HG03095 (cell line): ENCODE measurements around the gene AFF2.

Experiments used
- ATAC-seq: cut with Tn5 transposase; IDR thresholded peaks from one replicate; pipeline ENCODE4 v1.9.1; 2021; ENCODE audit warnings: moderate library complexity; ENCODE audit not compliant: unreplicated experiment

AFF2 gene

DNA sequence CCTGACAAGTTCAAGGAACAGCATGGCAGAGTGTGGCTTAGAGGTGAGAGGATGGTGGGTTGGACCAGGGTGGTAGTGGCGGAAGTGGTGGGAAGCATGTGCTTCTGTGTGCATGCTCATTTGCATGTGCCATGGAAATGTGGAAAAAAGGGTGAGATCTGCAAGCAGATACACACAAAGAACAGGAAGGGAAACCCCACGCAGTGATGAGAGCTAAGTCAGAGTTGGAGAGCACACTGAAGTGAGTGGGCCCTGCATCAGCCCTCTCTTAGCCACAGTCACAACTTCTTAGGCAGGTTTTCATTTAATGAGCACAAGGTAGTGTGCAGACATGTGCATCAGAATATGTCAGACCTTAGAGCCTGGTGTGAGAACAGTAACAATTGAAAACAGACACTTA lies 483.8 kb downstream of the AFF2 start:
- no peak for ATAC-seq

DNA sequence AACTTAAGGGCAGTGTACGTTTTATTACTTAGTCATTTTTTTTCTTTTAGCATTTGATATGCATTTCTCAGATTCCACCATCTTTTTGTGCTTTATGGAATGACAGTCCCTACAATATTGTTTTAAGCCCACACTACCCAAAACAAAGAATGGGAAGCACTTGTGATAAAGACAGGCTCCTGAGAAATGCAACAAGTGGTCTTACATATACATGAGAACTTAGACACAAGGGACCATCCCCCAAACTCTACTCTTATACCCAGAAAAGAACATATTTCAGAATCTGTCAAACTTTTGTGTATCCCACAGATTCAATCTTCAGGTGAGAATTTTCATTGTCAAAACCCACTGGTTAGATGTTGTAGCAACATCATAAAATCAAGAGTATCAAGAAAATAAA lies 491.1 kb downstream of the AFF2 start:
- ATAC-seq, result no peak

DNA sequence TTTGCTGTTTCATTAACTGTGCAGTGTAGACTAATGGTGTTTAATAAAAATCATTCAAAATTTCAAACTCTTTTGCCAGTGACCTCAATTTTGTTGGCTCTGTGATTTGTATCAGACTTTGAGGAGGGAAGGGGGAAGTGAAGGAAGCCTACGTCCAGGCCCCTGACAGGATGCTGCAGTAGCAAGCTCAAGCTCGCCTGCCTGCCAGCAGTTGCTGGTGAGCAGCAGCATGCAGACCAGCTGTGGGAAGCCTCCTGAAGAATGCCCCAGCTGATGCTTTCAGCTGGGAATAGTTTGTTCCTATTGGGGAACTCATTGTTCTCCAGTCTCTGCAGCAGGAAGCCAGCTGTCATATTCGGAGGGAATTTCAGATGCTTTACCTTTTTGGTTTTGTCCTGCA lies 495.2 kb downstream of the AFF2 start:
- ATAC-seq, result no peak

GRCh38 chrX:149002320-149002719 lies 501.9 kb downstream of the AFF2 start:
- no peak for ATAC-seq

GRCh38 chrX:149003863-149004660 lies 503.6 kb downstream of the AFF2 start:
- ATAC-seq, result no peak

DNA sequence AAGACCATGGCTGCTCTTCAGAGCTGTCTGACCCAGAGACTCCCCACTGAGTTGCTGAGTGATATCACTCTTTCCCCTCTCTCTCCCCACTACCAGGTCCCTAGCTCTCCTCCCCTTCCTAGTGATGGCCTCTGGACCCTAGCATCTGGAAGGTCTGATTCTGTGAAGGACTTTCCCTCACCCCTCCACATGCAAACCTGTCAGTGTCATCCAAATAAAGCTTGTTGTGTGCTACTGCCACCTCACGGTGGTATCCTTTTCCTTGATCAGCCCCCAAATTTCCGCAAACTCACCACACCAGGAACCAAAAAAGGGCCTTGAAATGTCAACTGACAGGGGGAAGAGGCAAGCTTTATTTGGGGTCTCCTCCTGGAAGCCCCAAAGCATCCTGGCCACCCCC lies 504.5 kb downstream of the AFF2 start:
- no peak for ATAC-seq

DNA sequence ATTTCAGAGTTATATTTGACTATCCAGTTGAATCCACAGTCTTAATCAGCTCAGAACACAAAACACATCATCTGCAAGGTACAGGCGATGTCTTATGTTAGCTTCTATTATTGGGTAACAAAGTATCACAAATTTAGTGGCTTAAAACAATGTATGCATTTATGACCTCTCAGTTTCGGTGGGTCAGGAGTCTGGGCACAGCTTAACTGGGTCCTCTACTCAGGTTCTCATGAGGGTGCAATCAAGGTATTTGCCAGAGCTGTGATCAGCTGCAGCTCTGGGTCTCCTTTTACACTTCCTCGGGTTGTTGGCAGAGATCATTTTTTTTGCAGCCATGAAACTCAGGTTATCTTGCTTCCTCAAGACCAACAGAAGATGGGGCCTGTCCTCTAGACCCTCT lies 505.8 kb downstream of the AFF2 start:
- no peak for ATAC-seq

- ATAC-seq, result no peak
Measured at GRCh38 chrX:149007423-149007822, 507.0 kb downstream of the AFF2 start.

DNA sequence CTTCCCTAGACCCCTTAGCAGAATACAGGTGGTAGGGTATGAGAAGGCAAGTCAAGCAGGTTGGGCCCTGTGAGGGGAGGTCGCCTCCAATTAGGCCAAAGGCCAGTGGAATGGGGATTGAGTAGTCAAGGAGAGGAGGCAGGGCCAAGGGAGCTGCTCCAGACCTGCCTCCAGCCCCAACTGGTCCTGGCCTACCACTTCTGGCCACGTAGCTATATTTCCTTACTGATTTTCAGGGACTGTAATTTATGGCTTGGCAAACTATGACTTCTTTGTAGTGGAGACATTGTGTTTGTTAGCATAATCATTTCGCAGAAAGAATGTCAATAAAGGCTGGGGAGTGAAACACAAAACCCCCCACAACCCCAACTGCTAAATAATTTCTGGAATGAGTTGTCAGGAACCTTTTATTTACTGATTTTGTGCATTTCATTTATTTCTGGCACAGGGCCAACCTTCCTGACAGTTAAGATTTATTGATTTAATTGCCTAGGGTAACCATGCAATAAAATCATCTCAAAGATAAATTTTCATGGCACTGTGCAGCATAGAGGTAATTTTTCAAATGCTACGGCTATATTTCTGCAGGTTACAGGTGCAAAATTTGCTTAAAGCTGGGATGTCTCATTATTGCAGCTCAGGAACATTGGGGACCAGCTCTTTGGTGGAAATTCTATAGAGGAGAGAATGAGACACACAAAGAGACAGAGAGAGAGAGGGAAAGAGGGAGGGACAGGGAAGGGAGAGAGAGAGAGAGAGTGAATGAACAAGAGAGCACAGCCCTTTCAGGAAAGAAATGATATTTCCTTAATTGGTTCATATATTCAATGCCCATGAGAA lies 509.8 kb downstream of the AFF2 start:
- ATAC-seq, result no peak

DNA sequence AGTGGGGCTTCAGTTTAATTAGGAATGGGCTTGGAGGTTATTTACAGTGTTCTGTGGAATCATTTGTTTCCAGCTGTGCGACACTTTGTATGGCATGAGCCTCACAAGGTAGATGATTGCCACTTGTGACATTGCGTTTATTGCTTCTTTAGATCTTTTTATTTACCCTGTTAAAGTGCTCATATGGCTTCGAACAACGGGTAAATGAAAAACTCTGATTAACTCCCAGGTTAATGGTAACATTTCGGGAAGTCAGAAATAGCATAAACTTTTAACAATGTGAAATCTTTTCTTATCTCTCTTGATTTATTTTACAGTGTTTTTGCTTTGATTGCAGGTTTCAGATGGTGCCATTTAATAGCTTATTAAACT lies 510.4 kb downstream of the AFF2 start:
- ATAC-seq, result no peak

DNA sequence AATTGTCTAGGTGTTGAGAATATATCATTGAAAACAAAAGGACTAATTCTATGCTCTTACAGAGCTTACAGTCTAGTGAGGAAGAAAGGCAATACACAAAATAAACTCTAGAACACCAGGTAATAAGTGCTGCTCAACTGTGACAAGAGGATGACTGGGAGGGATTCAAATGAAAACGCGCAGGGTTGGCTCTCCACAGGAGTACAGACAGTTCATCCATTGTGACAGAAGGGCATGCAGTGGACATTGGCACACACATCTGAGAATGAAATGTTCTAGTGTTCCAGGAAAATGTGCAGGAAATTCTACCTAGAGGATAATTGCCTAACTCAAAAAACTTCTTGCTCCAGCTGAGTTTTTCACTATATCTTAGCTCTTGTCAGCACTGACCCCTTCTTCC lies 512.7 kb downstream of the AFF2 start:
- ATAC-seq, result no peak

DNA sequence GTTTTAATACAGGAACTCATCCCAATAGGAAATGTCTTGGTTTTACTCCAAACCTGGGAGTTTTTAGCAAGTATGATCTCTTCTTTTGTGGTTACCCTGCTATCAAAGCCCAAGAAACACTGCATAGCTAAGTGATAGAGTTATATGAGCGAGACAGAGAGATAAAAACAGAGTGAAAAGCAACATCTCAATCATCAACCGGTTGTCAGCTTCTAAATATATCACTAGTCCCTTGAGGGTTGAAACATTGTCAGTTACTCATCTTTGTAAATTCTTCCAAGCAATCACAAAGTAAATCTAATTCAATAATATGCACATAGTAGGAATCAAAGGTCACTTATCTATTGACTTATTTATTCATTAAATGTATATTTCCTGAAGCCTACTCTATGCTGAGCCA lies 520.7 kb downstream of the AFF2 start:
- ATAC-seq, result no peak

DNA sequence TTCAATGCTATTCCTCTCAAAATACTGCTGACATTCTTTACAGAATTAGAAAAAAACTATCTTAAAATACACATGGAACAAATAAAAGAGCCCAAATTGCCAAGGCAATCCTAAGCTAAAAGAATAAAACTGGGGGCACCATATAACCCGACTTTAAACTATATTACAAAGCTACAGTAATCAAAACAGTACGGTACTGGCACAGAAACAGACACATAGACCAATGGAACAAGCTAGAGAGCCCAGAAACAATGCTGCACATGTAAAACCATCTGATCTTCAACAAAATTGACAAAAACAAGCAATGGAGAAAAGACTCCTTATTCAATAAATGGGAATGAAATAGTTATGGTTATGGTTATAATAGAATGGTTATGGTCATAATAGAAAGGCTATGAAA lies 522.1 kb downstream of the AFF2 start:
- no peak for ATAC-seq

- ATAC-seq, result no peak
Measured at GRCh38 chrX:149032449-149032848, 532.0 kb downstream of the AFF2 start.

- ATAC-seq, result no peak
Measured at GRCh38 chrX:149036086-149036485, 535.7 kb downstream of the AFF2 start.

DNA sequence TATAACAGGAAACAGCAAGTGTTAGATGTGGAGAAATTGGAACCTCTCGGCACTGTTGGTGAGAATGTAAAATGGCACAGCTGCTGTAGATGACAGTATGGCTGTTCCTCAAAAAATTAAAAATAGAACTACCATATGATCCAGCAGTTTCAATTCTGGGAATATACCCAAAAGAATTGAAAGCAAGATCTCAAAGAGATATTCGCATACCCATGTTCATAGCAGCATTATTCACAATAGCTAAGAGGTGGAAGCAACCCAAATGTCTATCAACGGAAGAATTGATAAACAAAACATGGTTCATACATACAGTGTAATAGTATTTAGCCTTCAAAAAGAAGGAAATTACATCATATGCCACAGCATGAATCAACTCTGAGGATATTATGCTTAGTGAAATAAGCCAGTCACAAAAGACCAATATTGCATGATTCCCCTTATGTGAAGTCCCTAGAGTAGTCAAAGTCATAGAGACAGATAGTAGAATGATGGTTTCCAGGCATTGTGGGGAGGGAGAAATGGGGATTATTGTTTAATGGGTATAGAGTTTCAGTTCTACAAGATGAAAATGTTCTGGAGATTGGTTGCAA lies 537.0 kb downstream of the AFF2 start:
- ATAC-seq, result no peak

GRCh38 chrX:149039057-149039456 lies 538.6 kb downstream of the AFF2 start:
- no peak for ATAC-seq

GRCh38 chrX:149040873-149041535 lies 540.6 kb downstream of the AFF2 start:
- ATAC-seq, result no peak

DNA sequence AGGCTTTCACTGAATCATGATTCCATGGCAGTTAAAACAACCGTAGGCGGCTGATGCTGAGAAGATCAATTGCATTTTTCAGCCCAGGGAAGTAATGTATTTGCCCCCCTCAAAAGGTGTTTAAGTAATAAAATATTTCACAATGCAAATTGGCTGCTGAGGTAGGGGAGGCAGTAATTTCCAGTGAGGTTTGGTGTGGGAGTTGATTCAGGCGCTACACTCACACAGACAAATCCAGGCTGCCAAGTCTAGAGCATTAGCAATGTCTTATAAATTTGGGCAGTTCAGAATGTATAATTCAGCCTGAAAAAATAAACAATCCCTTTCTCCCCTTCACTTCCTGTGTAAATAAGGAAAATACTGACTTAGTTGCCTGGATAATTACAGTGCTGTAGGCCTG lies 543.0 kb downstream of the AFF2 start:
- ATAC-seq, result no peak

- no peak for ATAC-seq
Measured at GRCh38 chrX:149044471-149044870, 544.1 kb downstream of the AFF2 start.

- ATAC-seq, result no peak
Measured at GRCh38 chrX:149045645-149046210, 545.3 kb downstream of the AFF2 start.
